Measurements from ENCODE around the gene ASB6.

ASB6 gene

GRCh38 chr9:129678844-129679243 lies 36.9 kb upstream of the ASB6 start:
- no peak overlapping the region for H3K4me2 ChIP-seq
- TF ChIP-seq Cebpa-rat (IDR thresholded peaks at IDR 0.05), result no peak
- no peak overlapping the region for H3K4me3 ChIP-seq
- no peak overlapping the region for H3K27ac ChIP-seq
- no peaks in the 10 kb centered on the region for H4K20me1 ChIP-seq
- no peaks in the 10 kb centered on the region for H3K9me3 ChIP-seq
- no peaks in the 10 kb centered on the region for H3K4me1 ChIP-seq
- H3K36me3 ChIP-seq, result no peaks in the 10 kb centered on the region
- 0 out of 2 replicates have a peak, but pooled peaks cover 6% of the 10 kb centered on the region for H3K27me3 ChIP-seq
- no peak overlapping the region for H3K9ac ChIP-seq

GRCh38 chr9:129677456-129677855 lies 35.5 kb upstream of the ASB6 start:
- no peaks in the 10 kb centered on the region for H3K36me3 ChIP-seq
- no peaks in the 10 kb centered on the region for H3K9me3 ChIP-seq
- H3K27ac ChIP-seq, result no peak overlapping the region
- 0 out of 2 replicates have a peak, but pooled peaks cover 6% of the 10 kb centered on the region for H3K27me3 ChIP-seq
- no peaks in the 10 kb centered on the region for H4K20me1 ChIP-seq
- no peak overlapping the region for H3K4me2 ChIP-seq
- no peaks in the 10 kb centered on the region for H3K4me1 ChIP-seq
- H3K9ac ChIP-seq, result no peak overlapping the region
- no peak for TF ChIP-seq Cebpa-rat (IDR thresholded peaks at IDR 0.05)
- no peak overlapping the region for H3K4me3 ChIP-seq

DNA sequence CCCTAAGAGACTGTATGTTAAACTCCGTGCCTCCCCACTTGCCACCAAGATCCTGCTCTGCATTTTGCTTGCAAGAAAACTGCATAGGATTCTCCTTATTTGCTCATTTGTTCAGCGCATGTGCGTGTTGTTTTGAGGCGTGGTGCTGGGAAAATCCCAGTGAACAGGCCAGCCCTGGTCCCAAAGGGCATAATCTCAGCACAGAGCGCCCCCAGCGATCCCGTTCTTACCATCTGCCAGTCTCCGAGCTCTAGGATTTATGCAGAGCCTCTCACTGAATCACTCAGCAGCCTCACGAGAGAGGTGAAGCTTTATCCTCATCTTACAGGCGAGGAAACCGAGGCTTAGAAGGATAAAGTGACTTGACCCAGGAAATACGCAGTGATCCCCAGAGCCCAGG lies 35.0 kb upstream of the ASB6 start:
- H3K27me3 ChIP-seq, result 0 out of 2 replicates have a peak, but pooled peaks cover 6% of the 10 kb centered on the region
- no peak overlapping the region for H3K4me2 ChIP-seq
- TF ChIP-seq Cebpa-rat (IDR thresholded peaks at IDR 0.05), result no peak
- H3K27ac ChIP-seq, result no peak overlapping the region
- H3K9ac ChIP-seq, result no peak overlapping the region
- no peaks in the 10 kb centered on the region for H4K20me1 ChIP-seq
- no peaks in the 10 kb centered on the region for H3K36me3 ChIP-seq
- no peak overlapping the region for H3K4me3 ChIP-seq
- no peaks in the 10 kb centered on the region for H3K9me3 ChIP-seq
- no peaks in the 10 kb centered on the region for H3K4me1 ChIP-seq

- Histone ChIP-seq H3K4me3 (no peak overlapping the region), H3K27me3 (0 out of 2 replicates have a peak, but pooled peaks cover 6% of the 10 kb centered on the region), H3K4me2 (no peak overlapping the region), H3K4me1 (no peaks in the 10 kb centered on the region), H3K9ac (no peak overlapping the region), H4K20me1 (no peaks in the 10 kb centered on the region), H3K9me3 (no peaks in the 10 kb centered on the region), H3K27ac (no peak overlapping the region), H3K36me3 (no peaks in the 10 kb centered on the region)
- no peak for TF ChIP-seq Cebpa-rat (IDR thresholded peaks at IDR 0.05)
Measured at GRCh38 chr9:129676287-129676686, 34.3 kb upstream of the ASB6 start.

DNA sequence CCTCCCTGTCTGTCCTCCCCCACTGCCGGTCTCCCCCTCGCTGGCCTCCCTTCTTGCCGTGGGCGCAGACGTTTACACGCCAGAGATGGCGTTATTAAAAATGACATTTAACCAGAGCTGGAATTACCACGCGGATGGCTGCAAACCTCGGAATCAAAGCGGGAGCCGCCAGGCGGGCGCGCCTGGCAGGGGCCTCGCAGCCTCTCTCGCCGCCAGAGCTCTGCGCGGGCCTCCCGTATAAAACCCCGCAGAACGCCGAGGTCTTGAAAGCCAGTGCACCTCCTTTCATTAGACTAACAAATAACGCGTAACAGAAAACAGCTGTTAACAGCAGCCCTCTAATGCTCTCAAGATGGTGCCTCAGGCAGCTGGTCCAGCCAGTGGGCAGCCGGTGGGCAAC lies 33.7 kb upstream of the ASB6 start:
- Histone ChIP-seq H3K9me3 (no peaks in the 10 kb centered on the region), H3K4me2 (no peak overlapping the region), H3K27ac (no peak overlapping the region), H4K20me1 (no peaks in the 10 kb centered on the region), H3K9ac (no peak overlapping the region), H3K4me1 (no peaks in the 10 kb centered on the region), H3K36me3 (no peaks in the 10 kb centered on the region), H3K27me3 (0 out of 2 replicates have a peak, but pooled peaks cover 6% of the 10 kb centered on the region), H3K4me3 (no peak overlapping the region)
- TF ChIP-seq Cebpa-rat (IDR thresholded peaks at IDR 0.05), result no peak

GRCh38 chr9:129674229-129674628 lies 32.3 kb upstream of the ASB6 start:
- H3K4me3 ChIP-seq, result no peak overlapping the region
- TF ChIP-seq Cebpa-rat (IDR thresholded peaks at IDR 0.05), result no peak
- no peaks in the 10 kb centered on the region for H3K9me3 ChIP-seq

DNA sequence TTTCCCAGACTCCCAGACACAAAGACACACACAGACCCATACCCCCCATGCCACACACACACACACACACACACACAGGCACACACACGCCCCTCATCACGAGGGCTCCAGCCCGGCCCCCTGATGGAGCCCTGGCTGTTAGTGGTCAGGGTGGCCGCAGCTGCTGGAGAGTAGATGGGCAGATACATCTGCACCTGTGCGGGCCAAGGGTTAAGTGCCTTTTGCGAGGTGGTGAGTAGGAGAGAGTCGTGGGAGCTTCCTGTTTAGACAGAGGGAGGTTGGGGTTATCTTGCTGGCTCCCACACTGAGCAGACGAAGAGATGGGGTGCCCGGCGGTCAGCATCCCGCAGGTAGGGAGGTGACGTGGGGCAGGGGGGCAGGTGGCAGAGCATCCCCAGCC lies 31.7 kb upstream of the ASB6 start:
- no peaks in the 10 kb centered on the region for H4K20me1 ChIP-seq
- no peak for TF ChIP-seq Cebpa-rat (IDR thresholded peaks at IDR 0.05)
- H3K27me3 ChIP-seq, result no peaks in the 10 kb centered on the region; the same call in 1 of the 2 replicates
- no peaks in the 10 kb centered on the region for H3K9me3 ChIP-seq
- no peak overlapping the region for H3K4me3 ChIP-seq
- no peak overlapping the region for H3K4me2 ChIP-seq
- no peak overlapping the region for H3K9ac ChIP-seq
- no peak overlapping the region for H3K27ac ChIP-seq
- no peaks in the 10 kb centered on the region for H3K36me3 ChIP-seq
- 0 out of 2 replicates have a peak, but pooled peaks cover 9% of the 10 kb centered on the region for H3K4me1 ChIP-seq

More at GRCh38 chr9:129674229-129674628, 32.3 kb upstream of the ASB6 start:
- no peak overlapping the region for H3K27ac ChIP-seq
- no peak overlapping the region for H3K4me2 ChIP-seq
- H3K9ac ChIP-seq, result no peak overlapping the region
- 0 out of 2 replicates have a peak, but pooled peaks cover 9% of the 10 kb centered on the region for H3K4me1 ChIP-seq
- H3K27me3 ChIP-seq, result peaks cover under 1% of the 10 kb centered on the region; the same call in 1 of the 2 replicates
- H4K20me1 ChIP-seq, result no peaks in the 10 kb centered on the region
- H3K36me3 ChIP-seq, result no peaks in the 10 kb centered on the region

- no peak overlapping the region for H3K4me2 ChIP-seq
- H3K9ac ChIP-seq, result no peak overlapping the region
- no peaks in the 10 kb centered on the region; the same call in 1 of the 2 replicates for H4K20me1 ChIP-seq
- 0 out of 2 replicates have a peak, but pooled peaks cover 9% of the 10 kb centered on the region for H3K4me1 ChIP-seq
- no peak for TF ChIP-seq Cebpa-rat (IDR thresholded peaks at IDR 0.05)
- no peak overlapping the region for H3K27ac ChIP-seq
- peaks cover 2% of the 10 kb centered on the region; the same call in 1 of the 2 replicates for H3K27me3 ChIP-seq
- no peaks in the 10 kb centered on the region for H3K9me3 ChIP-seq
- no peak overlapping the region for H3K4me3 ChIP-seq
- no peaks in the 10 kb centered on the region for H3K36me3 ChIP-seq
Measured at GRCh38 chr9:129672702-129673101, 30.8 kb upstream of the ASB6 start.

DNA sequence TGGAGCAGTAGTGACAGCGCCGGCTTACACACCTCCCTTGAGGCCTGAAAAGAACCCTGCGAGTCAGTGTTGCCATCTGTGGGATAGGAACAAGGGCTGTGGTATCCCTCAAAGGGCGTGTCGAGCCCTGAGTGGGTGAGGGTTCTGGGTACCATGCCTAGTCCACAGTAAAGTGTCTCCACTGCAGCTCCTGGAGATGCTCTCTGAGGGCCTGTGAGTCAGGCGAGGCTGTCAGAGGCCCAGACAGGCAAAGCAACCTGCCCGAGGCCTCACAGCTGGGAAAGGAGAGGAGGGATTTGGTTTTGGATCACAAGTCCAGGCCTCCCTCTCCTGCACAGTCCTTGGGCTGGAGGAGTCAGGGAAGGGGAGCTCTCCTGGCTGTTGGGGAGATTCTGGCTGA lies 29.6 kb upstream of the ASB6 start:
- Histone ChIP-seq H3K4me2 (no peak overlapping the region), H3K9ac (no peak overlapping the region), H3K27ac (no peak overlapping the region), H3K4me3 (no peak overlapping the region), H3K9me3 (no peaks in the 10 kb centered on the region), H3K36me3 (no peaks in the 10 kb centered on the region), H3K27me3 (peaks cover 13% of the 10 kb centered on the region; the same call in 1 of the 2 replicates), H4K20me1 (no peaks in the 10 kb centered on the region; the same call in 1 of the 2 replicates), H3K4me1 (0 out of 2 replicates have a peak, but pooled peaks cover 9% of the 10 kb centered on the region)
- no peak for TF ChIP-seq Cebpa-rat (IDR thresholded peaks at IDR 0.05)

DNA sequence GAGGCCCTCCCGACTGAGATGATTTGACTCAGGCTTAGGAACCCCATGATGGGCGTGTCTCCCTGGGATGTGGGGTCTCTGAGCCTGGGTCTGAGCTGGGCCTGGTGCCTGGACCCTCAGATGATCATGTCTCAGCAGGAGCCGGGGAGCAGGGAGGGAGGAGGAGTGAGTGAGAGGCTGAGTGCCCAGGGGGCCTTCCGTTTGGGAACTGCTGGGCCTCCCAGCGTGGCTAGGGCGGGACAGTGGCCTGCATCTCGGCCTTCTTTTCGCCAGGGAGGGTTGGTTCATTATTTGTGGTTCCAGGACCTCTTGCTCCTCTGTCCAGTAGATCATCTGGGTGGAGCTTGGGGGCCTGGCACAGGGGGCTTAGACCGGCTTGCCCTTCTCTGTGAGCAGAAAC lies 29.1 kb upstream of the ASB6 start:
- no peak overlapping the region for H3K4me2 ChIP-seq
- no peaks in the 10 kb centered on the region for H3K9me3 ChIP-seq
- no peak overlapping the region for H3K4me3 ChIP-seq
- H3K9ac ChIP-seq, result no peak overlapping the region
- H3K4me1 ChIP-seq, result 0 out of 2 replicates have a peak, but pooled peaks cover 9% of the 10 kb centered on the region
- no peaks in the 10 kb centered on the region for H3K36me3 ChIP-seq
- no peak for TF ChIP-seq Cebpa-rat (IDR thresholded peaks at IDR 0.05)
- H3K27ac ChIP-seq, result no peak overlapping the region
- H3K27me3 ChIP-seq, result peaks cover 17% of the 10 kb centered on the region; the same call in 1 of the 2 replicates
- H4K20me1 ChIP-seq, result no peaks in the 10 kb centered on the region; the same call in 1 of the 2 replicates
